H1 (cell line): ENCODE measurements around the gene ANK3. TPM values are rescaled to one million over a fixed set of nuclear protein-coding genes. Genes with fewer than 3 reads are reported as not detected.

Experiments
- CTCF ChIA-PET: fragments of 300-600 bp; sonication (Branson Sonifier 250); formaldehyde crosslinking; loops from one replicate; lab custom pipeline; 2021; ENCODE audit not compliant: partially characterized antibody; lab: Charles Lee
- POLR2A ChIA-PET: fragments of 300-600 bp; sonication (Branson Sonifier 250); formaldehyde crosslinking; loops from one replicate; lab custom pipeline; 2021; ENCODE audit warnings: inconsistent platforms; ENCODE audit not compliant: partially characterized antibody; lab: Charles Lee
- DNase-seq, 2 experiments: peaks; one replicate each; pipeline versions ENCODE4 v3.0.0 to v3.0.0-alpha.2; 2010 to 2022; ENCODE audit warnings: low spot score in 2 of 2, low read depth in 1 of 2, mixed read lengths in 1 of 2
- FAIRE-seq: peaks from 2 replicates; lab custom pipeline; 2011; peaks lifted over from hg19 to GRCh38; lab: Jason Lieb, UNC
- H2AFZ ChIP-seq: 2 replicates; pipeline ENCODE4 v1.8.1; 2012; ENCODE audit warnings: low read length, inconsistent platforms
- H2AK5ac ChIP-seq: 2 replicates; pipeline ENCODE4 v1.6.1; 2013; ENCODE audit warnings: low read depth, low read length
- H2BK120ac ChIP-seq: replicated peaks from 2 replicates; pipeline ENCODE3; 2013; ENCODE audit warnings: low read depth, low read length, inconsistent platforms
- H2BK12ac ChIP-seq: 2 replicates; pipeline ENCODE4 v1.6.1; 2013; ENCODE audit warnings: low read depth, low read length
- H2BK15ac ChIP-seq: 2 replicates; pipeline ENCODE4 v1.6.1; 2013; ENCODE audit warnings: low read length
- H2BK20ac ChIP-seq: 2 replicates; pipeline ENCODE4 v1.6.1; 2013; ENCODE audit warnings: low read length
- H2BK5ac ChIP-seq: 2 replicates; pipeline ENCODE4 v1.6.1; 2013; ENCODE audit warnings: low read depth, low read length
- H3K14ac ChIP-seq: 2 replicates; pipeline ENCODE4 v1.6.1; 2013; ENCODE audit warnings: inconsistent platforms; ENCODE audit not compliant: insufficient read length
- H3K18ac ChIP-seq: 2 replicates; pipeline ENCODE4 v1.6.1; 2013; ENCODE audit warnings: low read length; ENCODE audit errors: extremely low read depth
- H3K23ac ChIP-seq: 2 replicates; pipeline ENCODE4 v1.6.1; 2013; ENCODE audit warnings: inconsistent platforms; ENCODE audit not compliant: insufficient read length
- H3K23me2 ChIP-seq: 2 replicates; pipeline ENCODE4 v1.6.1; 2013; ENCODE audit warnings: low read depth, low read length
- H3K27ac ChIP-seq: 2 replicates; pipeline ENCODE4 v1.6.1; 2011; ENCODE audit warnings: low read depth, low read length, inconsistent platforms
- H3K27me3 ChIP-seq, 4 experiments: replicated peaks in 1 of 4; 1 replicate in 1 of 4; 2 replicates in 3 of 4; pipeline versions ENCODE4 v1.6.1 to v1.8.1; 2011 to 2013; ENCODE audit warnings: low read length in 3 of 4, mild to moderate bottlenecking in 3 of 4, inconsistent platforms in 2 of 4, mixed read lengths in 2 of 4, moderate library complexity in 1 of 4; ENCODE audit not compliant: control insufficient read depth in 3 of 4, insufficient read depth in 3 of 4; ENCODE audit errors: extremely low read depth in 1 of 4
- H3K36me3 ChIP-seq, 4 experiments: 2 replicates each; pipeline versions ENCODE4 v1.6.1 to v1.8.1; 2011 to 2013; ENCODE audit warnings: mild to moderate bottlenecking in 4 of 4, low read length in 3 of 4, moderate library complexity in 2 of 4, control low read depth in 1 of 4, inconsistent platforms in 1 of 4; ENCODE audit not compliant: insufficient read depth in 4 of 4, control insufficient read depth in 2 of 4
- H3K4ac ChIP-seq: replicated peaks from 2 replicates; pipeline ENCODE3; 2013; ENCODE audit warnings: low read length, low read depth, mixed read lengths, inconsistent platforms; ENCODE audit not compliant: insufficient read length
- H3K4me1 ChIP-seq, 4 experiments: replicated peaks in 1 of 4; 1 replicate in 1 of 4; 2 replicates in 3 of 4; pipeline versions ENCODE4 v1.6.1 to v1.8.1; 2011 to 2013; ENCODE audit warnings: low read length in 3 of 4, inconsistent platforms in 2 of 4, mixed read lengths in 1 of 4; ENCODE audit not compliant: insufficient read depth in 4 of 4, control insufficient read depth in 3 of 4
- H3K4me2 ChIP-seq, 2 experiments: 2 replicates each; pipeline versions ENCODE4 v1.6.1 to v1.8.1; 2011 to 2013; ENCODE audit warnings: low read depth in 2 of 2, low read length in 2 of 2, control low read depth in 1 of 2, inconsistent platforms in 1 of 2, mild to moderate bottlenecking in 1 of 2; ENCODE audit not compliant: insufficient read depth in 1 of 2
- H3K4me3 ChIP-seq, 4 experiments: fragments of 200-600, 300-600 bp in 1 of 4; sonication (generic), shearing (Covaris generic), sonication (Bioruptor Twin) in 1 of 4; 2 replicates each; pipeline versions ENCODE4 v1.5.1 to v1.8.1; 2011 to 2016; ENCODE audit warnings: low read length in 4 of 4, low read depth in 3 of 4, control low read depth in 2 of 4, inconsistent platforms in 2 of 4, mild to moderate bottlenecking in 2 of 4, mixed read lengths in 1 of 4, moderate library complexity in 1 of 4; ENCODE audit not compliant: insufficient read depth in 2 of 4; ENCODE audit errors: extremely low read depth in 1 of 4
- H3K56ac ChIP-seq: replicated peaks from 2 replicates; pipeline ENCODE3; 2013; ENCODE audit warnings: low read depth, mild to moderate bottlenecking, mixed read lengths, low read length, inconsistent platforms; ENCODE audit not compliant: insufficient read length
- H3K79me1 ChIP-seq: 2 replicates; pipeline ENCODE4 v1.6.1; 2013; ENCODE audit warnings: low read depth, low read length, control low read depth
- H3K79me2 ChIP-seq, 2 experiments: 2 replicates each; pipeline versions ENCODE4 v1.6.1 to v1.8.1; 2012 to 2013; ENCODE audit warnings: low read length in 2 of 2, mild to moderate bottlenecking in 2 of 2, inconsistent platforms in 1 of 2; ENCODE audit not compliant: insufficient read depth in 2 of 2, control insufficient read depth in 1 of 2
- H3K9ac ChIP-seq, 4 experiments: replicated peaks in 1 of 4; 1 replicate in 1 of 4; 2 replicates in 3 of 4; pipeline versions ENCODE4 v1.6.1 to v1.8.1; 2011 to 2013; ENCODE audit warnings: low read depth in 3 of 4, low read length in 3 of 4, control low read depth in 2 of 4, mild to moderate bottlenecking in 2 of 4, moderate library complexity in 2 of 4, inconsistent platforms in 1 of 4; ENCODE audit errors: extremely low read depth in 1 of 4
- H3K9me3 ChIP-seq, 2 experiments: 2 replicates each; pipeline versions ENCODE4 v1.6.1 to v1.8.1; 2012 to 2013; ENCODE audit warnings: mild to moderate bottlenecking in 2 of 2, moderate library complexity in 2 of 2, control low read depth in 1 of 2, inconsistent platforms in 1 of 2, low read depth in 1 of 2, low read length in 1 of 2, mixed read lengths in 1 of 2; ENCODE audit not compliant: insufficient read depth in 2 of 2
- H4K20me1 ChIP-seq, 2 experiments: replicated peaks in 1 of 2; 2 replicates each; pipeline versions ENCODE3 to v1.8.1; 2011 to 2013; ENCODE audit warnings: inconsistent platforms in 2 of 2, low read length in 2 of 2, mild to moderate bottlenecking in 1 of 2; ENCODE audit not compliant: insufficient read depth in 2 of 2, control insufficient read depth in 1 of 2
- H4K5ac ChIP-seq: 2 replicates; pipeline ENCODE4 v1.6.1; 2013; ENCODE audit warnings: low read length, low read depth, mixed read lengths, inconsistent platforms; ENCODE audit not compliant: insufficient read length
- H4K8ac ChIP-seq: 2 replicates; pipeline ENCODE4 v1.8.0; 2013; ENCODE audit warnings: mild to moderate bottlenecking, moderate library complexity, low read length, inconsistent platforms; ENCODE audit not compliant: insufficient read depth; ENCODE audit errors: extremely low read depth
- H4K91ac ChIP-seq: replicated peaks from 2 replicates; pipeline ENCODE3; 2013; ENCODE audit warnings: low read length, mixed read lengths, inconsistent platforms; ENCODE audit not compliant: insufficient read length
- TAF7 ChIP-seq: optimal IDR thresholded peaks from 2 replicates; pipeline ENCODE3; 2011; ENCODE audit warnings: low read depth, mild to moderate bottlenecking, inconsistent platforms, low read length, moderate library complexity, borderline replicate concordance
- TBP ChIP-seq: IDR thresholded peaks from 2 replicates; pipeline ENCODE4 v1.6.1; 2011; ENCODE audit warnings: low read depth, low read length, improper control_type of control experiment
- TEAD4 ChIP-seq: IDR thresholded peaks from 2 replicates; pipeline ENCODE4 v1.6.1; 2012; ENCODE audit warnings: low read depth, low read length, inconsistent platforms, mixed read lengths
- WGBS, 2 experiments: shearing (Covaris generic) in 1 of 2; methylation state at CpG; one replicate each; pipeline versions ENCODE4 v1.1.6 to v1.1.7; 2013 to 2015; ENCODE audit warnings: low lambda C conversion rate in 2 of 2, mixed read lengths in 2 of 2, inconsistent platforms in 1 of 2, low coverage in 1 of 2, missing lambda C conversion rate in 1 of 2; ENCODE audit not compliant: insufficient replicate concordance in 2 of 2, insufficient coverage in 1 of 2, insufficient read length in 1 of 2; ENCODE audit errors: extremely low coverage in 1 of 2, missing lambda C conversion rate in 1 of 2; 5-methylcytosine and 5-hydroxymethylcytosine counted together
- polyA plus RNA-seq, 7 experiments: library from polyadenylated mRNA; depleted of rRNA in 3 of 7; stranded (reverse) in 5 of 7; unstranded in 2 of 7; fragments of >200 nt in 5 of 7; fragments of 200-250 nt in 2 of 7; gene quantifications; 1 replicate in 5 of 7; 2 replicates in 1 of 7; 4 replicates in 1 of 7; pipeline versions ENCODE4 v1.2.1 to v1.2.3, GENCODE V29; 2011 to 2013; ENCODE audit warnings: missing spikeins in 2 of 7, mixed read lengths in 2 of 7
- total RNA-seq: library from RNA; stranded (reverse); fragmentation: NEBNext Ultra II Directional; extraction: Animal tissue kit (Norgen Biotek cat#: 25700); gene quantifications from 2 replicates; pipeline ENCODE4 v1.2.1, GENCODE V29; 2021

Gene ANK3
- total and polyA plus RNA-seq, 2 of the 8 experiments (the other 6 are each of a cell fraction or from before 2014, with no cell fraction given): 18.1 to 67.9 TPM

DNA sequence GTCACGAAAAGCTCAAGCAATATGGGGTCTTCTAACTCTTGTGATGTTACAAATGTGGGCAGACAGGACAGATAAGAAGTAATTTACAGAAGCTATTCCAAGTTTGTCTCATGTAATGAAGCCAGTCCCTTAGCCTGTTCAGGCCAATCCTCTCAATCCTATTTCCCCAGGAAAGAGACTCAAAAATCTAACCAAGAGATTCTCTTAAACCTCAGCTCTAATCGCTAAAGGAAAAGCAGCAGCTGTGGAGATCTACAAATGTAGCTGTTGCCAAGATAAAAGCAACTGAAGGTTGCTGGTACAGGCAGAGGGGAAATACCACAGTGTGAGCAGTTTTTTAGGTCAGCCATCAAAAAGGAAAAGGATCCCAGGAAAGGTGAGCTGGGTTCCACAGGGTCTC, 39.3 kb downstream of the ANK3 start:
- Histone ChIP-seq H3K9me3 (no peaks in the 10 kb centered on the region), H3K79me1 (no peaks in the 10 kb centered on the region), H3K23ac (no peak overlapping the region), H4K91ac (no peak overlapping the region), H3K9ac (no peak overlapping the region), H3K4me1 (peaks cover 0 to 5% (median 3%) of the 10 kb centered on the region in 4 experiments; a peak in 4 of 7 replicates), H3K4me3 (no peak overlapping the region), H3K14ac (no peak overlapping the region), H3K27ac (no peak overlapping the region), H2AK5ac (no peak overlapping the region), H2BK15ac (no peak overlapping the region), H3K18ac (no peak overlapping the region), H2BK120ac (no peak overlapping the region), H3K4ac (no peak overlapping the region), H3K23me2 (no peaks in the 10 kb centered on the region), H2BK20ac (no peak overlapping the region), H3K36me3 (no peaks in the 10 kb centered on the region; a peak in 1 of 8 replicates), H2AFZ (no peak overlapping the region), H3K4me2 (no peak overlapping the region), H3K27me3 (no peaks in the 10 kb centered on the region), H3K56ac (no peak overlapping the region), H4K20me1 (no peaks in the 10 kb centered on the region), H4K5ac (no peak overlapping the region), H2BK5ac (no peak overlapping the region), H3K79me2 (no peaks in the 10 kb centered on the region), H2BK12ac (no peak overlapping the region), H4K8ac (no peak overlapping the region)
- ChIA-PET POLR2A (no interaction called here), CTCF (interaction anchor here (1.4 to 3.1 kb wide), 4 partner anchors 9 to 14 kb away, joined by 3 to 18 read pairs (median 4); no protein-coding TSS in a partner anchor)
- WGBS, 2 experiments: 92% methylated on average over 2 of the region's 2 CpGs; no CpG with 5 or more reads in 1 of the 2 experiments
- no peak for FAIRE-seq
- TF ChIP-seq TAF7: no peak
- TF ChIP-seq TBP: no peak
- no peak for TF ChIP-seq TEAD4
- DNase-seq: no peak
